Hepatocyte (in vitro differentiated cells): ENCODE results near the gene AGBL4. TPM values are rescaled to one million over a fixed set of nuclear protein-coding genes. Genes with fewer than 3 reads are reported as not detected.

Experiments used
- DNase-seq: peaks from one replicate; pipeline ENCODE4 v3.0.0-alpha.2; 2016; ENCODE audit warnings: low spot score
- H2AFZ ChIP-seq: fragments of 200-600 bp; sonication (generic); 2 replicates; pipeline ENCODE4 v1.6.0; 2016; ENCODE audit warnings: antibody characterized with exemption, mild to moderate bottlenecking
- H3K27ac ChIP-seq: fragments of 200-600 bp; sonication (generic); 2 replicates; pipeline ENCODE4 v1.5.1; 2016; ENCODE audit warnings: mild to moderate bottlenecking
- H3K27me3 ChIP-seq: fragments of 200-600 bp; sonication (generic); 2 replicates; pipeline ENCODE4 v1.6.1; 2016
- H3K36me3 ChIP-seq: fragments of 200-600 bp; sonication (generic); replicated peaks from 2 replicates; pipeline ENCODE4 v1.5.1; 2016; ENCODE audit warnings: low read depth; ENCODE audit not compliant: insufficient read depth
- H3K4me1 ChIP-seq: fragments of 200-600 bp; sonication (generic); 2 replicates; pipeline ENCODE4 v1.5.1; 2016; ENCODE audit warnings: mild to moderate bottlenecking, moderate library complexity; ENCODE audit not compliant: insufficient read depth
- H3K4me2 ChIP-seq: fragments of 200-600 bp; sonication (generic); 2 replicates; pipeline ENCODE4 v1.6.0; 2016
- H3K4me3 ChIP-seq: fragments of 200-600 bp; sonication (generic); 2 replicates; pipeline ENCODE4 v1.5.1; 2016; ENCODE audit warnings: mild to moderate bottlenecking
- H3K79me2 ChIP-seq: fragments of 200-600 bp; sonication (generic); 2 replicates; pipeline ENCODE4 v1.6.0; 2017; ENCODE audit warnings: mild to moderate bottlenecking
- H3K9me2 ChIP-seq: fragments of 200-600 bp; sonication (generic); replicated peaks from 2 replicates; pipeline ENCODE4 v1.6.0; 2017; ENCODE audit warnings: mild to moderate bottlenecking; ENCODE audit not compliant: insufficient read depth
- H3K9me3 ChIP-seq: fragments of 200-600 bp; sonication (generic); 2 replicates; pipeline ENCODE4 v1.5.1; 2016; ENCODE audit warnings: low read depth, mild to moderate bottlenecking
- H4K20me1 ChIP-seq: fragments of 200-600 bp; sonication (generic); 2 replicates; pipeline ENCODE4 v1.6.0; 2016; ENCODE audit warnings: mild to moderate bottlenecking; ENCODE audit not compliant: insufficient read depth, poor library complexity, severe bottlenecking
- EZH2 ChIP-seq: fragments of 200-600 bp; sonication (generic); IDR thresholded peaks from 2 replicates; pipeline ENCODE4 v1.6.1; 2016; ENCODE audit warnings: antibody characterized with exemption, mild to moderate bottlenecking, borderline replicate concordance
- EZH2phosphoT487 ChIP-seq: fragments of 200-600 bp; sonication (generic); IDR thresholded peaks from one replicate; pipeline ENCODE4 v1.6.1; 2018; ENCODE audit warnings: antibody characterized with exemption, mild to moderate bottlenecking, low read depth, moderate library complexity; ENCODE audit not compliant: unreplicated experiment, severe bottlenecking
- WGBS: methylation state at CpG from one replicate; pipeline ENCODE4 v1.1.6; 2016; ENCODE audit warnings: low lambda C conversion rate; ENCODE audit errors: missing lambda C conversion rate; 5-methylcytosine and 5-hydroxymethylcytosine counted together
- polyA plus RNA-seq: library from polyadenylated mRNA; unstranded; fragments of >200 nt; fragmentation: Nextera tagmentation; extraction: Ambion mirVana; gene quantifications from 2 replicates; pipeline ENCODE4 v1.2.1, GENCODE V29; 2016
- total RNA-seq: library from RNA; depleted of rRNA; stranded (reverse); fragments of >200 nt; gene quantifications from 2 replicates; pipeline ENCODE4 v1.2.3, GENCODE V29; 2014
- TF ChIP-seq, protein P1 (sequence below): fragments of 200-600 bp; sonication (generic); IDR thresholded peaks from 2 replicates; pipeline ENCODE4 v1.5.1; 2016; ENCODE audit warnings: antibody characterized with exemption, mild to moderate bottlenecking; ENCODE audit not compliant: poor library complexity

The AGBL4 gene
- total and polyA plus RNA-seq, 2 experiments from 2014 or later = 0.50 to 0.73 TPM

DNA sequence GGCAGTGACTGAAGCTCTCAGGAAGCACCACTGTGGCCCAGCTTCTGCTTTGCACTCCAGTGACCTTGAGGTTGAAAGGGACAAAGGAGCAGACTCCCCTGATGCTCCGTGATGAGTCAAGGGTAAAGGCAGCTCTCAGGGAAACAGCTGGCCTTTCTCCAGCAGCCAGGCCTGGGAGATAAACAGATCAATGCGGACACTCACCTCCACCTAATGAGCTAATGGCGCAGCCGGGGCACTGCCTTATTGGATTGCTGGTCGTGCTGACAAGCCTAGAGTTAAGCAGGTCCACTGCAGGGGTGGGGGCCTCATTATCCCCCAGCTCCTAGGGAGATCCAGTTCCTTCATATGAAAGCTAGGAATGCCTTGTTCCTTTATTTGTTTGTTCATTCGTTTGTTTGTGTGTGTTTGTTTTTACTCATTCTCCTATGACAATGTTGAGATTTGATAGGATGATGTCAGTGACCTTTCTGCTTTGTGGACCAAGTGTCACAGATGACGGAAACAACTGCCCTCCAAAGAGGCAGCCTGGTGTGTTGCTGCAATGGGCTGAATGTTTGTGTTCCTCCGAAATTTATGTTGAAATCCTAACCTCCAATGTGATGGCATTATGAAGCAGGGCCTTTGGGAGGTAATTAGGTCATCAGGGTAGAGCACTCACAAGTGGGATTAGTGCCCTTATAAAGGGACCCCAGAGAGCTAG, 1105.7 kb downstream of the AGBL4 start:
- no peaks in the 10 kb centered on the region for H3K9me2 ChIP-seq
- H3K4me2 ChIP-seq = no peak overlapping the region
- no peaks in the 10 kb centered on the region for H3K27me3 ChIP-seq
- no peak overlapping the region for H2AFZ ChIP-seq
- no peaks in the 10 kb centered on the region for H3K9me3 ChIP-seq
- peaks cover 3% of the 10 kb centered on the region for H3K4me1 ChIP-seq
- H3K36me3 ChIP-seq = no peaks in the 10 kb centered on the region
- H3K27ac ChIP-seq = no peak overlapping the region
- DNase-seq = peak; percentile 42
- H3K4me3 ChIP-seq = no peak overlapping the region
- 57% methylated on average over 8 of the region's 8 CpGs for WGBS
- H3K79me2 ChIP-seq = no peaks in the 10 kb centered on the region
- no peaks in the 10 kb centered on the region for H4K20me1 ChIP-seq
- no peak for TF ChIP-seq EZH2
- TF ChIP-seq, protein P1, sequence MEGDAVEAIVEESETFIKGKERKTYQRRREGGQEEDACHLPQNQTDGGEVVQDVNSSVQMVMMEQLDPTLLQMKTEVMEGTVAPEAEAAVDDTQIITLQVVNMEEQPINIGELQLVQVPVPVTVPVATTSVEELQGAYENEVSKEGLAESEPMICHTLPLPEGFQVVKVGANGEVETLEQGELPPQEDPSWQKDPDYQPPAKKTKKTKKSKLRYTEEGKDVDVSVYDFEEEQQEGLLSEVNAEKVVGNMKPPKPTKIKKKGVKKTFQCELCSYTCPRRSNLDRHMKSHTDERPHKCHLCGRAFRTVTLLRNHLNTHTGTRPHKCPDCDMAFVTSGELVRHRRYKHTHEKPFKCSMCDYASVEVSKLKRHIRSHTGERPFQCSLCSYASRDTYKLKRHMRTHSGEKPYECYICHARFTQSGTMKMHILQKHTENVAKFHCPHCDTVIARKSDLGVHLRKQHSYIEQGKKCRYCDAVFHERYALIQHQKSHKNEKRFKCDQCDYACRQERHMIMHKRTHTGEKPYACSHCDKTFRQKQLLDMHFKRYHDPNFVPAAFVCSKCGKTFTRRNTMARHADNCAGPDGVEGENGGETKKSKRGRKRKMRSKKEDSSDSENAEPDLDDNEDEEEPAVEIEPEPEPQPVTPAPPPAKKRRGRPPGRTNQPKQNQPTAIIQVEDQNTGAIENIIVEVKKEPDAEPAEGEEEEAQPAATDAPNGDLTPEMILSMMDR = no peak
- TF ChIP-seq EZH2phosphoT487 = no peak

DNA sequence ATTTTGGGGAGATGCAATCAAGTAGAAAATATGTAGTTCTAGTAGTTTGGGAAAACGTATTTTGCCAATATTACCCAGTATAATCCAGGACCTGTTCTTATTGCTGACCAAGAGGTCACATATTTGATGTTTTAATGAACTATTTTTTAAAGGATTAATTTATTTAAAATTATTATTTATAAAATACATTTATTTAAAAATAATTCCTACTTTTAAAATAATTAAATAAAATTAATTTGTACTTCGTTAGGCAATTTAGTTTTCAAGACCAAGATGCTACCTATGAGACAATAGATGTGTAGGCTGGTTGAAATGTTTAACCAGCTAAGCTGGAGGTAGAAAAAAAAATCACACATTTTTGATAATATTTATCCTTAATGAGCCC, 1106.7 kb downstream of the AGBL4 start:
- no peaks in the 10 kb centered on the region for H3K9me2 ChIP-seq
- H3K27me3 ChIP-seq = no peaks in the 10 kb centered on the region
- TF ChIP-seq, protein P1 = no peak
- TF ChIP-seq EZH2phosphoT487 (no peak), EZH2 (no peak)
- no peaks in the 10 kb centered on the region for H3K79me2 ChIP-seq
- 91% methylated on average over 2 of the region's 2 CpGs for WGBS
- H3K36me3 ChIP-seq = no peaks in the 10 kb centered on the region
- DNase-seq = no peak
- no peaks in the 10 kb centered on the region for H3K9me3 ChIP-seq
- H2AFZ ChIP-seq = no peak overlapping the region
- H3K27ac ChIP-seq = no peak overlapping the region
- H3K4me1 ChIP-seq = peaks cover 3% of the 10 kb centered on the region
- H4K20me1 ChIP-seq = no peaks in the 10 kb centered on the region
- H3K4me2 ChIP-seq = no peak overlapping the region
- H3K4me3 ChIP-seq = no peak overlapping the region

DNA sequence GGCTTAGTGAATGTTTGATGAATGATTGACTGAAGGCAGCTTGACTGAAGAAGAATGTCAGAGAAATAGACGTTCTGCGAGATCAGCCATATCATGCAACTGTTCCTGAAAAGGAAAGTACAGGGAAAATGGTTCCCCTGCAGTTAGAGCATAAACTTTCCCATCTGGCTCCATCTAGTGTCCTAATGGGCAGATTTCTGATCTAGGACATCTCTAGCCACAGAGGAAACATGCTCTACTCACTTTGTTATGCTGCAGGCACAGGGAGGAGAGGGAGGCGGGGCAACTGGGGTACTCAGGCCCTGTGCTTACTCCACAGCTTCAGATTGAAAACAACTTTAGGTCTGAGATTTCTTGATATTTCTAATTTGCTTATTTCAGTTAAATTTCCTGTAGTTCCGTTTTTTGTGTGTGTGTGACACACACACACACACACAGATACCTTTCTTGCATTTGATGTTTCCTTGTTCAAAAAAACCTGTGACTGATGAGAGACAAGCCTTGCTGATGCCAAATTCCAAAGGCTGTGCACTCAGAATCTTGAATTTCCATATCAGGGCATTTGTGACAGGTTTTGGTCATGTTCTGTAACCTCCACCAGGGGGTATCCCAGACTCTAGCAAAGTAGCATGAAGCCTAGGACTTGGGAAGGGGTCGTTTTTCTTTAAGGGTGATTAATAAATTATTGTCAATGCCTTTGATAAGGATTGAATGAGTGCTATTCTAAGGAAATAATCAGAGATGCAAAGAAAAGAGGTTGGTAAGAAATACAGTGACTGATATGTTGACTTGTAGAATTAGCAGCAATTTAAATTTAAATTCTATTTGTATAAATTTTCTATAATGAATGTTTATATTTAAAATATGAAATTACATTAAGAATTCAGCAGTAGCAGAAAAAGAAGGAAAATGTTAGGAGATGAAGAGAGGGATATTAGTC, 1107.4 kb downstream of the AGBL4 start:
- Histone ChIP-seq H3K9me3 (no peaks in the 10 kb centered on the region), H3K27ac (no peak overlapping the region), H4K20me1 (no peaks in the 10 kb centered on the region), H2AFZ (peak overlapping the region; percentile 59), H3K9me2 (no peaks in the 10 kb centered on the region), H3K4me1 (peaks cover 3% of the 10 kb centered on the region), H3K36me3 (no peaks in the 10 kb centered on the region), H3K79me2 (no peaks in the 10 kb centered on the region), H3K27me3 (no peaks in the 10 kb centered on the region), H3K4me2 (peak overlapping the region; percentile 35), H3K4me3 (no peak overlapping the region)
- WGBS = 25% methylated on average over 5 of the region's 5 CpGs
- DNase-seq = peak; percentile 70
- TF ChIP-seq, protein P1 = peak; percentile 42
- no peak for TF ChIP-seq EZH2phosphoT487
